ENCODE measurements around the gene B4GALT1.

B4GALT1 gene

DNA sequence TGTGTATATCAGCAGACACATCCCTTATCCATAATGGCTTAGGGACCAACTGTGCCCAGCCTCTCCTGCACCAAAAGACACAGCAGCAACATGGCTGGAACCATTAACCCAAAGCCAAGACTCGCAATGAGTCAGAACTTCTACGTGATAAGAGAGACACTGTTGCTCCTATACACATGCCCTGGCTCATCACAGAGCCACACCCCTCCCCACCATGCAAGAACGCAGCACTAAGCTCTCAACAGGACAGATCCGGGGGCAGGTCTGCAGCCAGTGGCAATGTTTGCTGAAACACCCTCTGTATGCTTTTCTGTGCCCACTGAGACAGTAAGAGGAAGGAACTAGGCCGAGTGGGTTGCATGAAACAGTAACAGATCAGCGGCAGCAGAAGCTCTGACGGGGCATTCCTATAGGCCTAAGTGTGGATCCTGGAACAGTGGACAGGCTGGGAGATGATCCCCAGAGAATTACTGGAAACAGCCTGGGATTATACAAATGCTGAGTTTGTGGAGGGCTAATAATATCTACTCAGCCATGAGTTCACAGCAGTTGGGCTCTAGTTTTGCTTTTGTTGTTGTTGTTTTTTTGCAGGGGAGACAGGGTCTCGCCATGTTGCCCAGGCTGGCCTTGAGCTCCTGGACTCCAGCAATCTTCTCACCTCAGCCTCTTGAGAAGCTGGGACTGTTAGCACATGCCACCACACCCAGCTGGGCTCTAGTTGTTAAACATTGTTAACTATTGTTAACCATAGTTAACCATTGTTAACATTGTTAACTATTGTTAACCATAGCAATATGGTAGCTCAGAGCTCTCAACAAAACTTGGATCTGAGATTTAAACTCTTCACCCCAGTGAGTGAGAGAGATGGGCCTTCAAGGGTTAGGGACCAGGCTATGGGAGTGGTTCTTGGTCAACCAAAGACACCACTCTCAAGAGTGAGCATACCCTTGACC, 41.0 kb downstream of the B4GALT1 start:
- no peak for TF ChIP-seq CTCF (conservative IDR thresholded peaks at IDR 0.05; ENCODE audit: low read depth, low read length)
- no peak overlapping the region for H3K4me3 ChIP-seq (ENCODE audit: low read length)
- no peak for DNase-seq (ENCODE audit: low read depth)

- no peak overlapping the region for H3K4me3 ChIP-seq (ENCODE audit: low read length)
- TF ChIP-seq CTCF (conservative IDR thresholded peaks at IDR 0.05; ENCODE audit: low read depth, low read length) = no peak
- no peak for DNase-seq (ENCODE audit: low read depth)
These were observed 41.7 kb downstream of the B4GALT1 start for GRCh38 chr9:33125461-33125860.

DNA sequence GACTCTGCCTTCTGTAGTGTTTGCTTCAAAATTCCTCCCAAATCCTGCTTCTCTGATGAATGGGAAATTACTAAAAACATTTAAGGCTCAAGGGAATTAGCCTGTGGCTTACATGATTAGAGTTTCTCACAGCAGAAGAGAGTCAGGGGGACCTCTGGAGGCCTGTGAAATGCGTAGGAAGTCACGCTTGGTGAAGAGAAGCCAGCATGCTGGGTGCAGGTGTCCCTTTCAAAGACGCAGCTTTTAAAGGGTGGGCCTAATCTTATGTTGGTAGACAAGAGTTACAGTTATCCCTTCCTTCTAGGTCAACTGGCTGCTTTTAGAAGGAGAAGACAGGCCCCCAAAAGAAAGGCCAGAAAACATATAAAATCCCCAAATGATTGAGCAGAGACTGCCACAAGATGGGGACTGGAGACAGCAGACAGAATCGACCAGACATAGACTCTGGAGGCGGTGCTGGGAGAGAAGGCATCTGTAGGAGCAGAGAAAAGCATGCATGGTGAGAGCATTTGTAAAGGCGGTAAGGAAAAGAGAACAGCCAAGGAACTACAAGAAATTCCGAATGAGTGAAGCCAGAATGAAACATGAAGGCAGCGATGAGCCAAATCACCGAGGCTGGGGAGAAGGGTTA, 42.3 kb downstream of the B4GALT1 start:
- no peak overlapping the region for H3K4me3 ChIP-seq (ENCODE audit: low read length)
- TF ChIP-seq CTCF (conservative IDR thresholded peaks at IDR 0.05; ENCODE audit: low read depth, low read length) = peak; percentile 19
- no peak for DNase-seq (ENCODE audit: low read depth)

DNA sequence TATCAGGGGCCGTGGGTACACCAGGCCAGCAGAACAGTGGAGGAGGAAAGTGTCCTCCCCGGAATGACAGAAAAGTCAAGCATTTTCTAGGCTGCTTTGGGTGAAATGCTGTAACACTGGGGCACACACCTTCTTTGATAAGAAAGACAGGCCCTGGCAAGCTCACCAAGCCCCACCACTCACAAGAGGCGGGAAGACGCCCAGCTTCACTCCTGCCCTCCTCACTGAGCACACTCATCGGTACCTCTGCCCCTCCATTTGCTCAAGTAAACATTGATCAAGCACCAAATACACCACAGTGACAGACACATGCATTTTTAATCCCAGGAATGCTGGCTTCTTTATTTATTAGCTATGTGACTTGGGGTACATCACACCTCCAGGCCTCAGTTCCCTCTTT, 43.1 kb downstream of the B4GALT1 start:
- no peak for DNase-seq (ENCODE audit: low read depth)
- no peak for TF ChIP-seq CTCF (conservative IDR thresholded peaks at IDR 0.05; ENCODE audit: low read depth, low read length)
- H3K4me3 ChIP-seq (ENCODE audit: low read length) = no peak overlapping the region

- TF ChIP-seq CTCF (conservative IDR thresholded peaks at IDR 0.05; ENCODE audit: low read depth, low read length) = no peak
- no peak overlapping the region for H3K4me3 ChIP-seq (ENCODE audit: low read length)
- DNase-seq (ENCODE audit: low read depth) = no peak
These were observed 43.6 kb downstream of the B4GALT1 start for GRCh38 chr9:33123407-33124031.

DNA sequence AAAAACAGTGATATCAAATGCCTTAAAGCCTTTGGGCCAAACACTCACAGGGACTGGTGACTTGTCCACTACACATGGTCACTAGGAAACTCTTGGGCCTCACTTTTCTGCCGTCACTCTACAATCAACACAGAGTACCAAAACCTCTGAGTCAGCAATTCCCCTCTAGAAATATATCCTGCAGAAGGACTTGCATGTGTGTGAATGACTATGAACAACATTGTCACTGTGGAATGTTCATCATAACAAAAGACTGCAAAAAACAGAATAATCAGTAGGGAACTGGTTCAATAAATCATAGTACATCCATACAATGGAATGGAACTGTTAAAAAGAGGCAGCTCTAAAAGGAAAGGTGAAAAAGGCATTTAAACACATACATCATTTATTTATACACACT, 46.5 kb downstream of the B4GALT1 start:
- TF ChIP-seq CTCF (conservative IDR thresholded peaks at IDR 0.05; ENCODE audit: low read depth, low read length) = no peak
- no peak for DNase-seq (ENCODE audit: low read depth)

More for the DNA sequence above, 46.5 kb downstream of the B4GALT1 start:
- no peak overlapping the region for H3K4me3 ChIP-seq (ENCODE audit: low read length)

Data from retinal pigment epithelial cell (primary cell).